Measurements from ENCODE around the gene CD2.

DNA sequence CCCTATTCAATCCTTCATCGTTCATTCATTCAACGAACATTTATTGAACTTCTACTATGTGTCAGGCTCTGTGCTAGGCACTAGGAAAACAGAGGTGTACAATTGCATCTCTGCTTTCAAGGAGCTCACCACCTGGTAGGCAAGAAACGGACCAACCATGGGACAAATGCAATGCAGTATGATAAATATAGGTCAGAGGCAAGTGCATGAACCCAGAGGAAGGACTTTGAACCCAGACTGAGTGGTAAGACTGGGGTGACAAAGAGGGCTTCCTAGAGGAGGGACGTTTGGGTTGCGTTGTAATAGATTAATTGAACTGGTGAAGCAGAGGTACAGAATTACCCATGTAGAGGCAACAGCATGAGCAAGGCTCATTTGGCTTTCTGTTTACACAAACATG lies 16.4 kb downstream of the CD2 start:
- no peak for TF ChIP-seq EZH2 (IDR thresholded peaks at IDR 0.05; ENCODE audit: insufficient read depth, poor library complexity, severe bottlenecking)
- no peak for TF ChIP-seq EZH2phosphoT487 (IDR thresholded peaks at IDR 0.05; ENCODE audit: insufficient read depth, low read depth)

All from GM23248 (cell line).